NCI-H510A (cell line): ENCODE data around the gene NPY5R.

ENCODE experiments used
- DNase-seq: peaks from one replicate; lab custom pipeline; 2025; lab: John Stamatoyannopoulos, UW

The NPY5R gene

DNA sequence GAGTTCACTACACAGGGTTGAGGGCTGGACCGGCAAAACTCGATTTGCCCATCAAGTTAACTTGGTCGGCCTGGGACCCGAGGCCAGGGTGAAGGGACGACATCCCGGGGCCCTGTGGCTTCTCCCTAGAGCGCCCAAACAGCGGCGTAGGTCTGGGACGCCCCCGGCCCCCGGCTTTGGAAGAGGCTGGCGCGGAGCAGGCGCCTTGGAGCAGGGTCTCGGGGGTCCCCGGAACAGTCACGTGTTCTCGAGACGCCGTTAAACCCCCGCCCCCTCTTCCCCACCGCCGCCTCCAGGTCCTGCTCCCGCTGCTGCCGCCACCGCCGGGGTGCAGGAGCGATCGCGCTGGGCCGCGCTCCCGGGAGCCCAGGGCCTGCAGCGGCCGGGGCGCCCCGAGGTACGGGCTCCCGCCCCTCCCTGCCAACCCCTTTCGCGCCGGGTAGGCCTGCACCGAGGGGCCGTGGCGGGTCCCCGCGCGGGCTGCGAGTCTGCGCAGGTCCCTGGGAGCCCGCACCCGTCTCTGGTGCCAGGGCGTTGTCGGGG is at the start of gene NPY5R:
Gene NPY5R, plus strand, starts transcription at position 289 of the 543 bp plus-strand sequence. CDS start 6,382 bp downstream, outside the sequence.
- no peak for DNase-seq

DNA sequence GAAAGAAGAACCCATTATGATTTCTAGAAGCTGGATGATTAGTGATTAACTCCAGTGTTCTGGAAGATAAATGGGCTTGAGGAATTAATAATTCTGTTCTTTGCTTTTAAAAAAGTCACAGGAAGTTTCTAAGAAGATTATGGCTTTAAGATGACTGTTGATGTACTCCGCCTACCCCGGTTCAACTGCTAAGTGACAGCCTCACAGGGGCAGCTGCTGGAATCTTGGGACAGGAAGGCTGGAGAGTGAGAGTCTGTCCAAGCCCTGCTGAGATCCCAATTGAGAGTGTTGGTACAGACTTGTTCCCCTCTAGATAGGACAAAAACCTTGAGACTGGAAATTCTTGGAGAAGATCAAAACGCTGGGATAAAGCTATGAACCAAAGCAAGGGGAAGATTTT is 48.6 kb upstream of the NPY5R start:
- DNase-seq: no peak

- no peak for DNase-seq
These were observed 43.2 kb upstream of the NPY5R start for GRCh38 chr4:163300445-163300844.

DNA sequence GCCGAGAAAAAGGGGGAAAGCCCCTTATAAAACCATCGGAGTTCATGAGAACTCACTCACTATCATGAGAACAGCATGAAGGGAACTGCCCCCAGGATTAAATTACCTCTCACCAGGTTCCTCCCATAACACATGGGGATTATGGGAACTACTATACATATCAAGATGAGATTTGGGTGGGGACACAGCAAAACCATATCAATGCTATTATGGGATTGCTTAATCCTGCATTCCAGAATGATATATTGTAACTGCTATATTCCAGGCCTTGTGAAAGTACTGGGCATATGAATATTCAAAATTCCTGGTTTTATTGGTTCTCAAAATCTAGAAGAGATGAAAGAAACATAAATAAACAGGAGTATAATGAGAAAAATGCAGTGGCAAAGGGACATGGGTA is 40.6 kb upstream of the NPY5R start:
- no peak for DNase-seq

- no peak for DNase-seq
These were observed 34.2 kb upstream of the NPY5R start for GRCh38 chr4:163309466-163309865.

DNA sequence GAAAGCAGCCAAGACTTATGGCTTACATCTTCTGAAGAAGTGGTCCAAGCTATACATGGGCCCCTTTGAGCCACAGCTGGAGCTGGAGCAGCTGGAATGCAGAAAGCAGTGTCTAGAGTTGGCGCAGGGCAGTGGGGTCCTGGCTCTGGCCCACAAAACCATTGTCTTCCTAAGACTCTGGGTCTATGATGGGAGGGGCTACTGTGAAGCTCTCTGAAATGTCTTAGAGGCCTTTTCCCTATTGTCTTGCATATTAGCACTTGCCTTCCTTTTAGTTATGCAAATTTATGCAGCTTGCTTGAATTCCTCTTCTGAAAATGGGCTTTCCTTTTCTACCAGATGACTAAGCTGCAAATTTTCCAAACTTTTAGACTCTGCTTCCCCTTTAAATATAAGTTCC is 26.6 kb upstream of the NPY5R start:
- no peak for DNase-seq

DNA sequence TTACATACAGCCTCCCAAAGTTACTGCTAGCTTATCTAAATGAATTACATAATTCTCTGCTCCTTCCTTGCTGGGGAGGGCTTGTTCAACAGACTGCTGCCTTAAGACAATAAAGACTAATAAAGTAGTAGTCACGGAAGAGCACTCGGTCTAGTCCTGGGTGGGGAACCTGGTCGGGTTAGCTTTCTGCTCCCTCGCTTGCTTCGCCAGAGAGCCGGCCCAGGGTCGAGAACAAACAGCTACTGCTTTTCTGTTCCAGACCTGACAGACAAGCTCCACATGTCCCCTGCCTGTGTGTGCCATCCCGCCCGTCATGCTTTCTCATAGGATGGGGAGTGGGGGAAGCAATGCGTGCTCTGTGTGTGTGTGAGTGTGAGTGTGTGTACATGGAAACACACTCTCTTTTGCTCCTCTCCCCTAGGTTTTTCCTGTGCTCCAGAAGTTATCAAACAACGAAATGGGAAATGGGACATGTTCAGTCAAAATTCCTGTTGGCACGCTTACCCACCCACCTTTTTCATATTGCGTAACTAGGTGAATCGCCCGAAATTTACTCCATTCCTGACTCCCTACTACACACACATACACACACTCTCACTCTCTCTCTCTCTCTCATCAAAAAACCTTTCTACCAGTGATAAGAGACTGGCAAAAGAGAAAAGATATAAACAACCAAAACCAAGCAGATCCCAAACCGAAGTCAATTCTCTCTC is 12.6 kb upstream of the NPY5R start:
- DNase-seq: no peak

- DNase-seq: no peak
These were observed 11.9 kb upstream of the NPY5R start for GRCh38 chr4:163331629-163332376.

- DNase-seq: peak; percentile 28
These were observed 10.9 kb upstream of the NPY5R start, which contains the start of gene NPY1R for GRCh38 chr4:163332526-163333406. Gene NPY1R, minus strand, starts transcription at chr4:163332596. Its CDS starts 6,042 bp downstream, at chr4:163326554.

DNA sequence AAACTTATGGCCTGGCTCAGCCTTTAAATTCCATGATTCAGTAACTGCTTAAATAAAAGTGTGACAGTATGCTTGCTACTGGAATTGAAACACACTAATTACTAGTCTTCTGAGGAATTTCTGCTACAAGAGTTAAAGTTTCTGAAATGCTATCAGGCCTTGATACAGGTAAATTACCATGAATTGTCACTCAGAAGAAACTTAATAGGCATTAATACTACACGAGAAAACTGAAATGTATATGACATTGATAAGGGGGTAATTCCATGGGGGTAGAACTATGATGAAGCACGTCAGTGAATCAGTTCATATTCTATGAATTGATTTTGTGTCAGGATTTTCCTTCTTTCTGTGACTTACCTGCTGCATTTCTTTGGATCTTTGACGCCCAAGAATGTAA is 8.3 kb upstream of the NPY5R start:
- no peak for DNase-seq

DNA sequence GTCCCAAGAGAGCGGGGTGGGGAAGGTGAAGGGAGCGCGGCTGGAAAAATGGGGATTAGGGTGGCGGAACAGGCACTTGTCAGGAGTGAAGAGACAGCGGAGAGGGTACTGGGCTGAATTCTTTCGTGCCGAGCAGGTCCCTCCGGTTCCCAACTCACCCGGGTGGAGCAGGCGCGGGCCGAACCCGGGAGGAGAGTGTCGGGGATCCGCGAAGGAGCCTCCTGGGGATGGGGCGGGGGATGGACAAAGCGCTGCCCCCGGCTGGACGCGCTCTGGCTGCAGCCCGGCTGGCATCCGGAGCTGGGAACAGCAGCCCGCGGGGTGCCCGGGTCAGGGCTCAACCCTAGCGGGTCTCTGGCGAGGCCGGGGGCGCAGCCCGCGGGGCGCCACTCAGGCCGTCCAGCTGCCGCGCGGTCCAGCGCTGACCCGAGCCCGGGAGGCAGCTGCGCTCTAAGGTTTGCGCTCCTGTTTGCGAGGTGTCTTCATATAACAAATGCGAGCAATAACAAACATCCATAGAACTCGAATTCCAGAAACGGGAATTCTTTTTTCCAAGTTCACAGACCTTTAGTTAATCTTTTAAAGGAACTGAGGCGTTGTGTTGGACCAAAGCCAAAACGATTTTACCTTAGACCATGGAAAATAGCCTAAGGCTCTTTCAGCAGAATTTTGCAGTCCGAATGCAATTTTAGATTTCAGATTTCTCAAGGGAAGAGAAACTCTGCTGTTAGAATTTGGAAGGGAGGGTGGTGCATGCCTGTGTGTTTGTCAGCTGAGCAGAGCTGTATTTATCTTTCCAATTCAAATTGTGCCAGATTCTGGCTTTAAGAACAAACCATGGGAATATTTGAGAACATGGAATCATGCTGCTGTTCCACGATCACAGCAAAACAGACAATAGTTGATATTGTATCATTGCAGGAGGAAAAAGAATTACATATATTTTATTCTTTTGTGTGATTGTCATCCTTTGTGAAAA is 744 bp downstream of the NPY5R start:
- DNase-seq: no peak

DNA sequence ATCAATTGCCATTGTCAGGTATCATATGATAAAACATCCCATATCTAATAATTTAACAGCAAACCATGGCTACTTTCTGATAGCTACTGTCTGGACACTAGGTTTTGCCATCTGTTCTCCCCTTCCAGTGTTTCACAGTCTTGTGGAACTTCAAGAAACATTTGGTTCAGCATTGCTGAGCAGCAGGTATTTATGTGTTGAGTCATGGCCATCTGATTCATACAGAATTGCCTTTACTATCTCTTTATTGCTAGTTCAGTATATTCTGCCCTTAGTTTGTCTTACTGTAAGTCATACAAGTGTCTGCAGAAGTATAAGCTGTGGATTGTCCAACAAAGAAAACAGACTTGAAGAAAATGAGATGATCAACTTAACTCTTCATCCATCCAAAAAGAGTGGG is 7.0 kb downstream of the NPY5R start:
- DNase-seq: no peak

- no peak for DNase-seq
These were observed 9.4 kb downstream of the NPY5R start for GRCh38 chr4:163353054-163353453.

DNA sequence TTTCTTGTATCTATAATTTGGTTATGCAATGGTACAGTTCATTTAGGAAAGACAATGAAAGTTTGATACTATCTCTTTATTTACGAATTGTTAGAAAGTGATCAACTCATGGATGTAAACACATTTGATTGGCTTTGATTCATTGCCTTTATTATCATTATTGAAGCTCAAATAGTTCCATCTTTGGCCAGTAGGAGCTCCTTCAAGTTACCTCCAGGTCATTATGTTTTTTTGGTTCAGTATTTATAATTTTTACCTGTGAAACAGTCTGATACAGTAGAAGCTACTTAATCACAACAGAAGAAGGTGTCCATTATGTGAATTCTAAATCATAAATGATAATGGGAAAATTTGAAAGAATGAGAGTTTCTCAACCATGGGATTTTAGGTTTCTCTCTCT is 12.4 kb downstream of the NPY5R start:
- no peak for DNase-seq

DNA sequence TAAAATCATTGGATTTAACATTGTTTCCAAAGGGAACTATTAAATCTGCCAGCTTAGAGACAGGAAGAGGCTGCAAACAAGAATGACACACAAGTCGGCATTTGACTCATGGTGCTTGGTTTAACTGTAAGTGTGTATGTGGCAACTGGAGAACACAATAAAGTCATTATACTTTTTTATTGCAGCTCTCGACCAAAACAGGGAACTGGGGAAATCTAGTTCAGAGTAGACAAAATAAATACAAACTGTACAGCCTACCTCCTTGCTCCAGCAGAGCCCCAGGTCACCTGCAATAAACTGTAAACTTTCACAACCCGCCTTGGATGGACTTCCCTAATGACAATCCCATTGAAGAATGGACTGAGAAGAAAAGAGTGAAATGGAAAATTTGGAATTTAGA is 24.0 kb downstream of the NPY5R start:
- DNase-seq: no peak

DNA sequence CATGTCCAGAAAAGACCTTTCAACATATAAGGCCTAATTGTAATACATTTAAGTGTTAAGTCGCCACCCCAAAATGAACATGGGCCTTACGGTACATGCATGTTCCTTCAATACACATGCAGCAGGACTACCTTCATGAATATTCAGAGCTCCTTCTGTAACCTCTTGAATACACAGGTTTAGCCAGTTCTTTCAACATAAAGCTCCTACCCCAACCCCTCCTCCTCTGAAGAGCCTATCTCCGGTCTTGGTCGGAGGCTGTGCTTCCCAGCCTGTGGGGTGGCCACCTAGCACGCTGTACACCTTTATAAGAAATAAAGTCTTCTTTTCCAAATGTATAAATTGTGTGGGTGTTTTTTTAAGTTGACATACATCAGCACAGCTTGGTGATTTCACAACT is 28.3 kb downstream of the NPY5R start:
- no peak for DNase-seq

GRCh38 chr4:163378661-163379060 is 35.0 kb downstream of the NPY5R start:
- no peak for DNase-seq

DNA sequence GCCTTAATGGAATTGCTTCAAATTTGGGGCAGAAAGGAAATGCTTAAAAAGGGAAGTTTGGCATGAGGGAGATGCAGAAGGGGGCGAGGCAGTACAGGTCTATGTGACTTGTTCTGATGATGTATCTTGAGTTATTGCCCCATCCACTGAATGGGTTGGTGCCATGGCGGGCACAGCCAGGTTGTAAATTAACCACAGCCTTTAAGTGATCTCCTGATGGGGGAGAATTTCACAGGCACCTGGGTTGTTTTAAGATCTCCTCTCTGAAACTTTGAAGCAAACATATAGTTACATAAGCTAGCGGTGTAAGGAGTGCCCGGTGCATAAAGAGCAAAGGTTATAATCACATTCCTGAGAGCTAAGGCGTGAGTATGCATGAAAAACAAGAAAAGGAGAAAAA is 37.0 kb downstream of the NPY5R start:
- no peak for DNase-seq

DNA sequence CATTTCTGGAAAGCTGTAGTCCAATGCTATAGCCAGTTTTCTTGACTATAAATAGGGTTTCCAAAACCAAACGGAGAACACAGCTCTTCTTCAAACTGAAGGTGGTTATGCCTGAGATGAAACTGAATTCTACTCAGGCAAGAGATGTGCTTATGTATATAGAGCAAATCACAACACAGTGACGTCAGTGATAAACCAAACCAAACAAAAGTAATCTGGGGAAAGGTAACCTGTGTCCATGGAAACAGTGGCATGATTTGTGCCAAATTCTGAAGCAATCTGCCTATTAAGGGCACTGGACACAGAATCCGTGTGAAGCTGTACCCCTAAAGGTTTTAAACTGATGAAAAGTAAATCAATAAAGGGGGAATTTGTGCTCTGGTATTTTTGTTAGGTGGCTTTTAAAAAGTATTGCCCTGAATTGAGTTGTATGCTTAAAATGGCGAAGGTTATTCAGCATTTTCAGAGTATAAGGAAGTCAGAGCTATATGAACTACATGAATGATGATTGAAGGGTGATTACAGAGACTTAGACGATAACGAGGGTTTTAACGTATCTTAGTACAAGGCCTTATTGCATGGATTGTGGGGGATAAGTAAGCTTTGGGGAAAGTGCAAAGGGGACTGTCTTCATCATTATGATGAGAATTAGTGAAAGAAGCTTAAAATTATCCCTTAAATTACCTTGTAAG is 38.6 kb downstream of the NPY5R start:
- DNase-seq: no peak

DNA sequence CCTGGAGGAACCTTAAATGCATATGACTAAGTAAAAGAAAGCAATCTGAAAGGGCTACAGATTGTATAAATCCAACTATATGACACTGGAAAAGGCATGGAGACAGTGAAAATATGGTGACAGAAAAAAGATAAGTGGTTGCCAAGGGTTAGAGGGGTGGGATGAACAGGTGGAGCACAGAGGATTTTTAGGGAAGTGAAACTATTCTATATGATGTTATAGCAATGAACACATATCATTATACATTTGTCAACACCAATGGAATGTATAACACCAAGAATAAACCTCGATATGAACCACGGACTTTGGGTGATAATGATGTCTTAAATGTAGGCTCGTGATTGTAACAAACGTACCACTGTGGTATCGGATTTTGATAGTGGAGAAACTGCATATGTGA is 40.7 kb downstream of the NPY5R start:
- no peak for DNase-seq
